ENCODE results near the gene HIPK1.

DNA sequence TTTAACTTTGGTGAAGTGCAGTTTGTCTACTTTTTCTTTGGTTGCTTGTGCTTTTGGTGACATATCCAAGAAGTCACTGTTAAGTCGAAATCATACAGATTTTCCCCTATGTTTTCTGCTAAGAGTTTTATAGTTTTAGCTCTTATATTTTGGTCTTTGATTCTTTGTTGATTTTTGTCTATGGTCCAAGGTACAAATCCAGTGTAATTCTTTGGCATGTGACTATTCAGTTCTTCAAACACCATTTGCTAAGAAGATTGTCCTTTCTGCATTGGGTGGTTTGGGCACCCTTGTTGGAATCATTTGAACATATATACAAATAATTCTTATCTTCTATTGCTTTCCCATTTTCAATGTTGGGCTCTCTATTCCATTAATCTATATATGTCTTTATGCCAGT is 16.2 kb downstream of the HIPK1 start:
- TF ChIP-seq, protein P1, sequence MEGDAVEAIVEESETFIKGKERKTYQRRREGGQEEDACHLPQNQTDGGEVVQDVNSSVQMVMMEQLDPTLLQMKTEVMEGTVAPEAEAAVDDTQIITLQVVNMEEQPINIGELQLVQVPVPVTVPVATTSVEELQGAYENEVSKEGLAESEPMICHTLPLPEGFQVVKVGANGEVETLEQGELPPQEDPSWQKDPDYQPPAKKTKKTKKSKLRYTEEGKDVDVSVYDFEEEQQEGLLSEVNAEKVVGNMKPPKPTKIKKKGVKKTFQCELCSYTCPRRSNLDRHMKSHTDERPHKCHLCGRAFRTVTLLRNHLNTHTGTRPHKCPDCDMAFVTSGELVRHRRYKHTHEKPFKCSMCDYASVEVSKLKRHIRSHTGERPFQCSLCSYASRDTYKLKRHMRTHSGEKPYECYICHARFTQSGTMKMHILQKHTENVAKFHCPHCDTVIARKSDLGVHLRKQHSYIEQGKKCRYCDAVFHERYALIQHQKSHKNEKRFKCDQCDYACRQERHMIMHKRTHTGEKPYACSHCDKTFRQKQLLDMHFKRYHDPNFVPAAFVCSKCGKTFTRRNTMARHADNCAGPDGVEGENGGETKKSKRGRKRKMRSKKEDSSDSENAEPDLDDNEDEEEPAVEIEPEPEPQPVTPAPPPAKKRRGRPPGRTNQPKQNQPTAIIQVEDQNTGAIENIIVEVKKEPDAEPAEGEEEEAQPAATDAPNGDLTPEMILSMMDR (conservative IDR thresholded peaks at IDR 0.05; ENCODE audit: low read length), result no peak
- no peak for TF ChIP-seq EZH2phosphoT487 (IDR thresholded peaks at IDR 0.05; ENCODE audit: borderline replicate concordance, low read depth, low read length)

Data from OCI-LY7 (cell line).